CD4-positive, alpha-beta T cell treated with Interleukin-17A for 1 hour (primary cell): ENCODE results near the gene GATAD2A.

ENCODE experiments used
- DNase-seq: peaks from one replicate; pipeline ENCODE4 v3.0.0-alpha.2; 2020

The GATAD2A gene

DNA sequence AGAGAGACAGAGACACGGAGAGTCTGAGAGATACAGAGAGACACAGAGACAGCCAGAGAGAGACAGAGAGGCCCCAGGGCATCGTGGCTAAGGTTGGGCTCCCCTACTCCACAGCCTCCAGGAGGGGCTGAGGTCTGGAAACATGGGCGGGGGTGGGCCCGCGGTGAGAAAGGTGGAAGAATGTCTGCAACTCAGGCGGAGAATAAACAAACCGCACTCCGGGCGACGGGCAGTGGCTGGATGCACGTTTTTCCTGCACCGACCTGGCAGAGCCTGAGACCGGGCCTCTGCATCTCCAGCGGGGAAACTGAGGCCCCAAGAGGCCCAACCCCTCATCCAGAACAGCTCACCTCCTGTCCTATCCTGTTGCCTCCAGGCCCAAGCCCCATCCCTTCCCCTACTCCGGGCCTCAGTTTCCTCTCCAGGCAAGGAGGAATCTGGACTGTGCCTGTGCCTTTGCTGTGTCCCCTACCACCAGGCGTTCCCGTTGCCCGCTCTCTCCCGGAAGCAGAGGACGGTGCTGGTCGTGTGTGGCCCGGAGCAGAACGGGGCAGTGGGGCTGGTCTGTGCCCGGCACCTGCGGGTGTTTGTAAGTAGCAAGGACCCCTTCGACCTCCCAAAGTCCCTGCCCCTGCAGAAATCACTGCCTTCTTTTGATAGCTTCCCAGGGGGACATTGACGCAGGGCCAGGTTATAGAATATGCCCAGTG is 129.2 kb downstream of the GATAD2A start:
- DNase-seq, result no peak

DNA sequence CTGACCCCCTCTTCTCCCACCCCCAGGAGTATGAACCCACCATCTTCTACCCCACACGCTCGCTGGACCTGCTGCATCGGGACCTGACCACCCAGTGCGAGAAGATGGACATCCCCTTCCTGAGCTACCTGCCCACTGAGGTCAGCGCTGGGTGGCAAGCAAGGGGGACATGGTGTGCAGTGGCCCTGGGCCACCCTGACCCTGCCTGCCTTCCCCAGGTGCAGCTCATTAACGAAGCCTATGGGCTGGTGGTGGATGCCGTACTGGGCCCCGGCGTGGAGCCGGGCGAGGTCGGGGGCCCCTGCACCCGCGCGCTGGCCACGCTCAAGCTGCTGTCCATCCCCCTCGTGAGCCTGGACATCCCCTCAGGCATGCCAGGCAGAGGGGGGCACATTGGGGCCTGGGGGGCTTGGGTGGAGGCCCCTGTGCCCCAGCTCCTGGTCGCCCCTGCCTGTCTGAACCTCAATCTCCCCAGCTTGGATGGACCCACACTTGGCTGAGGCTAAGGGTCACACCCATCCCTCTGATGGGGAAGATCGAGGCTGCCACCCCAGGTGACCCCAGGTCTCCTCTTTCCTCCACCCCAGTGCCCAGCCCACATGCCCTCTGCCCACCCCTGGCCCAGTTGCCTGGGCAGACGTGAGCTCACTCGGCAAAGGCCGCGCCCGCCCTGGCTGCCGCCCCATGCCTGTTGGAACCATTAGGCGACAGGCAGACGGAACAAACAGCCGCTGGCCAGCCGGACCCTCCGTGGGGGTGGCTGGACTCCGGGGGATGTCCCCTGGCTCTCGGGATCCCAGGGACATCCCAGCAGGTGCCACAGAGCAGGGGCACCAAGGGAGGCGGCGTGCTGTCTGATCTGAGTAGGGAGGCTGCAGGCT is 130.1 kb downstream of the GATAD2A start:
- no peak for DNase-seq

DNA sequence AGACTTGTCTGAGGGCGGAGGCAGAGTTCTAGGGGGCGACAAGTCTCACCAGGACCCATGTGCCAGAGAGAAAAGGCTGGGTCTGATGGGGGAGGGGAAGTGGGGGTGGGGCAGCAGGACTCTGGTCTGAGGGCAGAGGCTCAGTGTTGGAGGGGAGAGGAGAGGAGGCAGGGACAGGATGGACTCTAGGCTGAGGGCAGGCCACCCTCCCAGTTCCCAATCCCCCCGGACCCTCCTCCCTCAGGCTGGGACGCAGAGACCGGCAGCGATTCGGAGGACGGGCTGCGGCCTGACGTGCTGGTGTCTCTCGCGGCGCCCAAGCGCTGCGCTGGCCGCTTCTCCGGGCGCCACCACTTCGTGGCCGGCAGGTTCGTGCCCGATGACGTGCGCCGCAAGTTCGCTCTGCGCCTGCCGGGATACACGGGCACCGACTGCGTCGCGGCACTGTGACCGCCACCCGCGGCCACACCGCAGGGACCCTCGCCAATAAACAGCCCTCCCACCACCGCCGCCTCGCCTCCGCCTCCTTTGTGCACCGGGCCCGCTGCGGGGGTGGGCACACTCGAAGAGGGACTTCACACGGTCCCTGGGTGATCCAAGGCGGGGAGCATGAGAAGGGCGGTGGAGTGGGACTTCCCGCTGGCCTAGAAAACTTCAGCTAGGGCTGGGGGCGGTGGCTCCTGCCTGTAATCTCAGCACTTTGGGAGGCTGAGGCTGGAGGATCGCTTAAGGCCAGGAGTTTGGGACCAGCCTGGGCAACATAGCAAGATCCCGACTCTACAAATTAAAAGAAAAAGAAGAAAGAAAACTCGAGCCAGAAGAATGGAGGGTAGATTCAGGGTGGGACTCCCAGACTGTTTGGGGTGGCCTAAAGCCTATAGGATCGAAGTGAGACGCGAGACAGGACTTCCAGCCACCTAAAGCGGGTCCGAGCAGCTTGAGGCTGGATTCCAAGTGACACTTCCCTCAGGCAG is 131.9 kb downstream of the GATAD2A start:
- DNase-seq, result peak; percentile 34

DNA sequence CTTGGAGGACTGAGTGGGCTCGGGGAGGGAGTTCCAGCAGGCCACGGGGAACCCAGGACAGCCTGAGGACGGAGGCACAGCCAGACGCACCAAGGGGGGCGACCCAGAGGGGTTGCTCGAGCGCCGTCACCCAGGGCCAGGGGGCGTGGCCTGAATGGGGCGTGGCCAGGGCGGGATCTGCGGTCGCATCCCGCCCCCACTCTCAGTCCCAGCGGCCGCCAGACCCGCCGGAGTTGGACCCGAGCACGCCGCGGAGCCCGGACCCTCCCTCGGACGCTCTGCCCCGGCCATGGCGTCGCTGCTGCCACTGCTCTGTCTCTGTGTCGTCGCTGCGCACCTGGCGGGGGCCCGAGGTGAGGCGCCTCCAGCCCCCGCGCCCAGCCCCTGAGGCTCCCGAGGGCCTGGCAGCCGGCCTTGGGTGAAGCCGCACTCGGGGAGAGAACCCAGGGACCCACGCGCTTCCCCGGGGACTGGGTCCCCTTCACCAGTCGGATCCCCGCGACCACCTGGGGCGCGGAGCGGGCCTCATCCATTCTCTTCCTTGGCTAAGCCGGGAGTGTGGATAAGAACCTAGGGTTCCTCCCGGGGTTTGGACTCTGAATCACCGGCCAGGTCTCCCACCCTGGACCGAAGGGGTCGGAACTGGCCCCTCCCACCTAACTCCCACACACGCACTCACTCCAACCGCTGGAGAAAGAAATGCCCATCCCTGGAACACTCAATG is 132.7 kb downstream of the GATAD2A start, which contains the start of gene CILP2:
TSS of gene CILP2 (plus strand) at position 205 of the 724 bp plus-strand sequence. CDS start at position 290, 85 bp downstream.
- peak; percentile 41 for DNase-seq

DNA sequence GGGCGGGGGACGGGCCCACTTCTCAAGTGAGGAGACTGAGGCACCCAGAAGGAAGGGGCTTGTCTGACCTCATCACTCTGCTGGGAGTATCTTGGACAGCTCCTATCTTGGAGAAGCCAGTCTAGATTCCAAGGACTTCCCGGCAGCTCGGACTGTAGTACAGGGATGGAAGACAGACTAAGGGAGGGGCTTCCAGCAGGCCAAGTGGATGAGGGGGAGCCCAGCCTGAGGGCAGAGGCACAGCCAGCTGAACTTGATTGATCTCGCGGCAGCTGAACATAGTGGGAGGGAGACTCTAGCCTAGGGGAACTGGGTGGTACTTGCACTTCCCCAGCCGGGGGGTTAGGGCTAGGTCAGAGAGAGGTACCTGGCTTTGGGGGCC is 133.3 kb downstream of the GATAD2A start:
- no peak for DNase-seq

DNA sequence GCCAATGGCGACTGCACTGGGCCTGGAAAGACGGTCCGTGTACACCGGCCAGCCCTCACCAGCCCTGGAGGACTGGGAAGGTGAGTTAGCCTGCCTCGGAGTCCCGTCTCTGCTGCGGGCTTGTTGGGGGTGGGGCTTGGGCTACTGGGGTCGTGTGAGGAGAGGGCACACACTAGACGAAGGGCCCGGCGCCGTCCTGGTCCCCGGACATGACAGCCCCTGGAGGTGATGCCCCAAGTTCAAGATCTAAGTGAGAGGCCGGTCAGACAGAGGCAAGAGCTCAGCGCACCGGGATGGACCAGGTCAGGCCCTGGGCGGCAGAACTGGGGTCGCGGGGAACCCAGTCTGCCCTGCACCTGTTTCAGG is 134.2 kb downstream of the GATAD2A start:
- no peak for DNase-seq

DNA sequence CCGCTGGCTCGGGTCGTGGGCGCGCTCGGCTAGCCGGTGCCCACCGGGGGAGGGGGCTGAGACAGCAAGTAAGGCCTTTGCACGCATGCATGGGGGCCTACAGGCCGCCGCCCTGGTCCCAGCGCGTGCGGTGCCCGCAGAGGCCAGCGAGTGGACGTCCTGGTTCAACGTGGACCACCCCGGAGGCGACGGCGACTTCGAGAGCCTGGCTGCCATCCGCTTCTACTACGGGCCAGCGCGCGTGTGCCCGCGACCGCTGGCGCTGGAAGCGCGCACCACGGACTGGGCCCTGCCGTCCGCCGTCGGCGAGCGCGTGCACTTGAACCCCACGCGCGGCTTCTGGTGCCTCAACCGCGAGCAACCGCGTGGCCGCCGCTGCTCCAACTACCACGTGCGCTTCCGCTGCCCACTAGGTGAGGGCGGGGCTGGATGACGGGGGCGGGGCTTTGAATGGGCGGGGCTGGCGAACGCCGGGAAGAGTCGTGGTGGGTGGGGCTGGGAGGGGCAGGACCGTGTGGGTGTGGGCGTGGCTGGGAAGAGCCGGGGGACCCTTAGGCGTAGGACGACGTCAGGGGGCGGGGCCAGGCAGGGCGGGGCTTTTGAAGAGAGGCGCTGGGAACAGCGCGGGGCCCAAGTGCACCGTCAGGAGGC is 134.7 kb downstream of the GATAD2A start:
- DNase-seq, result peak; percentile 84

DNA sequence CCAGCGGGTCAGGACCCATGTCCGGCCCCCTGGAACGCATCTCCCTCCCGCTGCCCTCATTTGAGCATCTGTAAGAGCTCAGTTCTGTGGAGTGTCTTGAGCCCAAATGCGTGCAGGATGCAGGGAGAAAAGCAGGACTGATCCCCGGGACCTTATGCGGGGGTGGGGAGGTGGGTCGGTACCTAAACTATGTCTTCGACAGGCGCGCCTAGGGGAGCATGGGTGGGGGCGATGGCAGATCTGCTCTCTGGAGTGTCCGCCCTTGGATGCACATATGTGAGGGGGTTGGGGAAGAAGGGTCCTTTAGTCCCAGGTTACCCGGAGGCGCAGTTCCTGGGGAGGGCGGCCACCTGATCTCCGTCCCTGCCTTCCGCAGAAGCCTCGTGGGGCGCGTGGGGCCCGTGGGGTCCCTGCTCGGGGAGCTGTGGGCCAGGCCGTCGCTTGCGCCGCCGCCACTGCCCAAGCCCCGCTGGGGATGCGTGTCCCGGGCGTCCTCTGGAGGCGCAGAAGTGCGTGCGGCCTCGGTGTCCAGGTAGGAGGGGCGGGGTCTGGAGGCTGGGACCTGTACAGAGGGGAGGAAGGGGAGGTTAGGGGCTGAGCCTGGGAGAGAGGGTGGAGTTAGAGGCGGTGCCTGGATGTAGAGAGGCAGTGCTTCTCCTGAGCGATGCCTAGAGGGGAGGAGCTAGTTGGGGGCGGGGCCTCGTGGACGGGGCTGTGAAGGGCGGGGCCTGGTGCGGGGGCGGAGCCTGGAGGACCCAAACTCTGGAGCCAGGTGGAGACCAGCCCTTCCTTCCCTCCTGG is 135.4 kb downstream of the GATAD2A start:
- DNase-seq, result peak; percentile 86

DNA sequence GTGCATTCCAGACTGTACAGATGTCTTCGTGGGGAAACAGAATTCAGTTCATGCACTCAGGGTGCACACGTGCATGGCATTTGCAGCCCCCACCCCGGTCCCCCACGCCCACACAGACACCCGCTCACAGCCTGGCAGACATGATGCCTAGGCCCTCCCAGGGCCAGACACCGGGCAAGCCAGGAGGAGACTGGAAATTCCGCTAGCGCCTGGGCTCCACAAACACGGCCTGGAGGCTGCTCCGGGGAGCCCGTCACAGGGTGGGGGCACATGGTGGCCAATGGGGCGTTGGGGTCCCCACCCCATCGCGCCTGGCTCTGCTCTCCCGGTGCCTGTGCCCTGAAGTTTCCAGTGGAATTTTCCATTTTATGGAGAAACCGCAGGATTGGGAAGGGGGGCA is 136.1 kb downstream of the GATAD2A start:
- no peak for DNase-seq

DNA sequence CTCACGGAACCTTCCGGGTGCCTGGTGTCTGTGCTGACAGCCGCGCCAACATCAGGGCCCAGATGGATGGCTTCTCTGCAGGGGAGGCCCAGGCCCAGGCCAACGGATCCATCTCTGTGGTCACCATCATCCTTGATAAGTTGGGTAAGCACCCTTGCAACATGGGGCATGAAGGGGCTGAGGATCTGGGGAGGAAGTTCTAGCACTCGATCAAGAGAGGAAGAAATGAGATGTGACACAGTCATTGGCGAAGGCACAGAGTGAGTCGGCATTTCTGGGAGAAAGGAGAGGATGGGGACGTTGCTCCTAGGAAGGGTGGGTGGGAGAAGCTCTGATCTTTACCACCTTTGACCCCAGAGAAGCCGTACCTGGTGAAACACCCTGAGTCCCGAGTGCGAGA is 137.0 kb downstream of the GATAD2A start:
- no peak for DNase-seq

DNA sequence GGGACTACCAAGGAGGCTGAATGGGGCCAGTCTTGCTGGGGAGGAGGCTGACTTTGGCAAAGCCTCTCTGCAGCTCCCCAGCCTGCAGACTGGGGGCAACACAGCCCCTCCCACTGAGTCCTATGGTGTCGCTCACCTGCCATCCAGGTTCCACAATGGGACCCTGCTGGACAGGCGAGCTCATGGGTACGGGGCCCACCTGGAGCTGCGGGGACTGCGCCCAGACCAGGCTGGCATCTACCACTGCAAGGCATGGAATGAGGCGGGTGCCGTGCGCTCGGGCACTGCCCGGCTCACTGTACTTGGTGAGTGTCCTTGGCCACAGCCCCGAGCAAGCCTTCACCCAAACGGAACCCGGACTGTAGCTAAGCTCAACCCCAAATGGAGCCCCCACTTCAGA is 137.6 kb downstream of the GATAD2A start:
- no peak for DNase-seq

DNA sequence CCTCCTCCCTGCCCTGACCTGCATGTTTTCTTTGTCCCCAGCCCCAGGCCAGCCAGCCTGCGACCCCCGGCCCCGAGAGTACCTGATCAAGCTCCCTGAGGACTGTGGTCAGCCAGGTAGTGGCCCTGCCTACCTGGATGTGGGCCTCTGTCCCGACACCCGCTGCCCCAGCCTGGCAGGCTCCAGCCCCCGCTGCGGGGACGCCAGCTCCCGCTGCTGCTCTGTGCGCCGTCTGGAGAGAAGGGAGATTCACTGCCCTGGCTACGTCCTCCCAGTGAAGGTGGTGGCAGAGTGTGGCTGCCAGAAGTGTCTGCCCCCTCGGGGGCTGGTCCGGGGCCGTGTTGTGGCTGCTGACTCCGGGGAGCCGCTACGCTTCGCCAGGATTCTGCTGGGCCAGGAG is 138.2 kb downstream of the GATAD2A start:
- no peak for DNase-seq

DNA sequence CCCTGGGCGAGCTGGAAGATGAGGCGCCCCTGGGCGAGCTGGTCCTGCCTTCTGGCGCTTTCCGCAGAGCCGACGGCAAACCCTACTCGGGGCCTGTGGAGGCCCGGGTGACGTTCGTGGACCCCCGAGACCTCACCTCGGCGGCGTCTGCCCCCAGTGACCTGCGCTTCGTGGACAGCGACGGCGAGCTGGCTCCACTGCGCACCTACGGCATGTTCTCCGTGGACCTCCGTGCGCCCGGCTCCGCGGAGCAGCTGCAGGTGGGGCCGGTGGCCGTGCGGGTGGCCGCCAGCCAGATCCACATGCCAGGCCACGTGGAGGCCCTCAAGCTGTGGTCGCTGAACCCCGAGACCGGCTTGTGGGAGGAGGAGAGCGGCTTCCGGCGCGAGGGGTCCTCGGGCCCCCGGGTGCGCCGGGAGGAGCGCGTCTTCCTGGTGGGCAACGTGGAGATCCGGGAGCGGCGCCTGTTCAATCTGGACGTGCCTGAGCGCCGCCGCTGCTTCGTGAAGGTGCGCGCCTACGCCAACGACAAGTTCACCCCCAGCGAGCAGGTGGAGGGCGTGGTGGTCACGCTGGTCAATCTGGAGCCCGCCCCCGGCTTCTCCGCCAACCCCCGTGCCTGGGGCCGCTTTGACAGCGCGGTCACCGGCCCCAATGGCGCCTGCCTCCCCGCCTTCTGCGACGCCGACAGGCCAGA is 138.9 kb downstream of the GATAD2A start:
- DNase-seq, result no peak

DNA sequence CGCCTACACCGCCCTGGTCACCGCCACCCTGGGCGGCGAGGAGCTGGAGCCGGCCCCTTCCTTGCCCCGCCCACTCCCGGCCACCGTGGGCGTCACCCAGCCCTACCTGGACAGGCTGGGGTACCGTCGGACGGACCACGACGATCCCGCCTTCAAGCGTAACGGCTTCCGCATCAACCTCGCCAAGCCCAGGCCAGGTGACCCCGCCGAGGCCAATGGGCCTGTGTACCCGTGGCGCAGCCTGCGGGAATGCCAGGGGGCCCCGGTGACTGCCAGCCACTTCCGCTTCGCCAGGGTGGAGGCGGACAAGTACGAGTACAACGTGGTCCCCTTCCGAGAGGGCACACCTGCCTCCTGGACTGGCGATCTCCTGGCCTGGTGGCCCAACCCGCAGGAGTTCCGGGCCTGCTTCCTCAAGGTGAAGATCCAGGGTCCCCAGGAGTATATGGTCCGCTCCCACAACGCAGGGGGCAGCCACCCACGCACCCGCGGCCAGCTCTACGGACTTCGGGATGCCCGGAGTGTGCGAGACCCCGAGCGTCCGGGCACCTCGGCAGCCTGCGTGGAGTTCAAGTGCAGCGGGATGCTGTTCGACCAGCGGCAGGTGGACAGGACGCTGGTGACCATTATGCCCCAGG is 139.6 kb downstream of the GATAD2A start:
- no peak for DNase-seq

DNA sequence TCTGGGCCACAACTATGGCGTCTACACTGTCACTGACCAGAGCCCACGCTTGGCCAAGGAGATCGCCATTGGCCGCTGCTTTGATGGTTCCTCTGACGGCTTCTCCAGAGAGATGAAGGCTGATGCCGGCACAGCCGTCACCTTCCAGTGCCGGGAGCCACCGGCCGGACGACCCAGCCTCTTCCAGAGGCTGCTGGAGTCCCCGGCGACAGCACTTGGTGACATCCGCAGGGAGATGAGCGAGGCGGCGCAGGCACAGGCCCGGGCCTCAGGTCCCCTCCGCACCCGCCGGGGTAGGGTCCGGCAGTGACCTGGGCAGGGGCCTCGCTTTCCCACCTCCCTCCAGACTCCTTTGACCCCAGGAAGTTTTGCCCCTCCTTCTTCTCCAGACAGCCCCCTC is 140.2 kb downstream of the GATAD2A start:
- DNase-seq, result no peak

DNA sequence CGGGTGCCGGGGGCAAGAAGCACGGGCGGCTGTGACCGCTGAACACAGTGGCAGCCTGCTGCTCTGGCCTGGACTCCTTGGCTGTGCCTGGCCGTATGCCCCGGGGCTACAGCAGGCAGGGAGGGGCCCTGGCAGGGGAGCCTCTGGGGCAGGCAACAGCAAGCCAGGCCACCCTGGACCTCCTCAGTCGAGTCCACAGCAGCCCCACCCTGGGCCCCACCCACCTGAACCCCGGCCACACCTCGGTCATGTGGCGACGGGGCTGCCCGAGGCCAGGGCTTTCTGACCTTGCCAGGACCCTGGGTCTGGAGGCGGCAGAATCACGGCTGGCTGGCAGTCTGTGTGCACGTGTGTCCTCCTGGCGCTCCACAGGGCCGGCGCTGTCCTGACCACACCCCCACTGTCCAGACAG is 141.3 kb downstream of the GATAD2A start:
- DNase-seq, result no peak

DNA sequence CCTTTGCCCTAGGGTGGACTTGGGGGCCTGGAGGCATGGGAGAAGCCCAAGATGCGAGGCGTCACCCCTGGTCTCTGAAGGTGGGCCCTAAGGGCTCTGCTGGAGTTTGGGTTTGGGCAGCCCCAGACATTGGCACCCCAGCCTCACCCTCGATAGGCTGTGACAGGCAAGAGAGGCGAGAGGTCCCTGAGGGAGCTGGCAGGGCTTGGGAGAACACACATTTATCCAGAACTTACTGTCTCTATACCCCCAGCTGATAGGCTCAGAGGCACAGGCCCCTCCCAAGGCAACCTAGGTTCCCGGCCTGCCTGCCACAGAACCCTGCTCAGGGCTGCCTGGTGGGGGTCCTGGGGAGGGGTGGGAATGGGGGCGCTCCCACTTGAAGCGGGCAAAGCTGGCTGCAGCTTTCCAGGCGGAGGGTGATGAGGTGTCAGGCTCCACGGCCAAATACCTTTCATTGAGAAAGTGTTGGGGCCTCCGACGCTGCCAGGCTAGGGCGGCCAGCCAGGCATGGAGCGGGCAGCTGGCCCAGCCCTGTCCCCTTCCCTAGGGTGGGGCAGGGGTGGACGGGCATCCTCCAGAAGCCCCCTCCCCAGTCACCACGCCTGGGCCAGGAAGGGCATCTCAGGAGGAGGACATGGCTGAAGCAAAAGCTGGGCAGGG is 142.3 kb downstream of the GATAD2A start:
- DNase-seq, result no peak

DNA sequence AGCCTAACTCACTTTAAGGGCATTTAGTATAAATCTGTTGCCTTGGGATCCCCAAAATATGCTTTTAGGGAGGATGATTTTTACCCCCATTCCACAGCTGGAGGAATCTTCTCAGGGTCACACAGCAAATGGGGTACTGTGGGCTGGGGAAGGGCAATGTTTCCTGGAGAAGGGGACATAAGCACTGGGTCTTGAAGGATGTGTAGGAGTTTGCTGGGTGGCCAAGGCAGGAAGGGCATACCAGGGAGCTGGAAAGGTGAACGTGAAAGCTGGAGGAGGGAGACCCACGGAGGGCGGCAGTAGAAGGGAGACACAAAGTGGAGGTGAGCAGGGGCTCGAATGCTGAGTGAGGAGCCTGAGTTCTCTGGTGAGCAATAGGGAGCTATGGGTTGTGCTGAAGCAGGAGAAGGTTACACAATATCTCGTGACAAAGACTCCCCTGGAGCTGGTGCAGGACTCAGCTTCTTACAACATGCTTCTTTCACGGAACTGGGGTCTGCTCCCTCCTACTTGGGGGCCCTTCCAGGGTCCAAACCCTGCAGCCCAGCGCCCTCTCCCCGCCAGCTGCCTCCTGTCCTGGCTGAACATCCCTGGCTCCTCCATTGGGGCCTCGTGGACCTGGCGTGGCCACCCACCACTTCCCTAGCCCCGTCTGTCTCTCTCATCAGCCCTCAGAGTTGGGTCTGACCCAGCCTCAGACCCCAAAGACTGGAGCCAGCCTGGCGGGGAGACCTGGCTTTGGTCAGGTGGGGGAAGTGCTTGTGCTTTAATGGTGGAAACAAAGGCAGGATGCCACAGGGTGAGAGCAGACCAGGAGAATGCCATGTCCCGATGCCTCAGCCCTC is 143.7 kb downstream of the GATAD2A start:
- DNase-seq, result no peak
